ENCODE results near the gene LNX1.

The LNX1 gene

DNA sequence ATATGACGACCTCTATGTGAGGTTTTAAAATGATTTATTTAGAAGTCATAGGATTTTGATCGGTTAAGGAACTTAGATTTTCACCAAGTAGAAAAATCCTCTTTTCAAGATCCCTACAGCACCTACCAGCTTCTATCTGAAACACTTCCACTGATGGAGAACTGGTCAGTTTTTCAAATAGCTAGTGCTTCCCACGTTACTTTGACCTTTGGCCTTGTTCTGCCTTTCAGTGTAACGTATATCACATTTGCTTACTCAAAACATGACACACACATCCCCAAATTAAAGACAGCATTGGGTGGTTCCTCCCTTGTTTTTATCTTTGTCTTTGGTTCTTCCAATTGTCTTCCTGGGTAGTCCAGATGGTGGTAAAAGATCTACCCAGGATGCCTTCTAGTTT lies 6.6 kb downstream of the LNX1 start:
- no peak overlapping the region for H3K4me3 ChIP-seq (ENCODE audit: low read depth in 1 of 2, low read length in 2 of 2)
- H3K27me3 ChIP-seq (ENCODE audit: control insufficient read depth in 1 of 2, insufficient read depth in 2 of 2, low read length in 2 of 2) = no peaks in the 10 kb centered on the region
- H3K4me1 ChIP-seq (ENCODE audit: insufficient read depth, low read length) = no peaks in the 10 kb centered on the region
- no peak overlapping the region for H3K9ac ChIP-seq (ENCODE audit: low read length)
- no peaks in the 10 kb centered on the region for H3K36me3 ChIP-seq (ENCODE audit: insufficient read depth, low read length)
- H3K9me3 ChIP-seq (ENCODE audit: low read length) = no peaks in the 10 kb centered on the region
- H3K27ac ChIP-seq (ENCODE audit: low read depth, low read length) = no peak overlapping the region

DNA sequence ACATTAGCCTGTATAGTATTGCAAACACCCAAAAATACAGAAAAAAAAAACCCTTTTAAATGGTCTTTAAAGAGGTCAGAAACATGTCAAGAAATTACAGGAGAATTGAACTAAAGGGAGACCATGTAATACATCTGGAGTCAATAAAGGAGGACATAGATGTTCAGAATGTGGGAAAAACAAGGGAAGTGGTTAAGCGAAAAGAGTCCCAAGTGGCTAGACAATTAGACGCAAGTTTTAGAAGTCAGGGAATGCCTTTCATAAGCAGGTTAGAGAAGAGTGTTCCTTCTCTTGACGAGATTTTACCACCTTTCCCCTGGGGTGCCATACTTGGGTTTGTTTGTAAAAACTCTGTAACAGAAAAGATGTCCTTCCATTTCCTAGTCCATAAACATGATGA lies 7.8 kb downstream of the LNX1 start:
- no peaks in the 10 kb centered on the region for H3K36me3 ChIP-seq (ENCODE audit: insufficient read depth, low read length)
- no peak overlapping the region for H3K27ac ChIP-seq (ENCODE audit: low read depth, low read length)
- H3K9me3 ChIP-seq (ENCODE audit: low read length) = no peaks in the 10 kb centered on the region
- H3K4me3 ChIP-seq (ENCODE audit: low read depth in 1 of 2, low read length in 2 of 2) = no peak overlapping the region
- no peaks in the 10 kb centered on the region for H3K4me1 ChIP-seq (ENCODE audit: insufficient read depth, low read length)
- no peak overlapping the region for H3K9ac ChIP-seq (ENCODE audit: low read length)
- no peaks in the 10 kb centered on the region for H3K27me3 ChIP-seq (ENCODE audit: control insufficient read depth in 1 of 2, insufficient read depth in 2 of 2, low read length in 2 of 2)

GRCh38 chr4:53582194-53582593 lies 9.1 kb downstream of the LNX1 start:
- no peaks in the 10 kb centered on the region for H3K36me3 ChIP-seq (ENCODE audit: insufficient read depth, low read length)
- no peak overlapping the region for H3K27ac ChIP-seq (ENCODE audit: low read depth, low read length)
- no peak overlapping the region for H3K9ac ChIP-seq (ENCODE audit: low read length)

DNA sequence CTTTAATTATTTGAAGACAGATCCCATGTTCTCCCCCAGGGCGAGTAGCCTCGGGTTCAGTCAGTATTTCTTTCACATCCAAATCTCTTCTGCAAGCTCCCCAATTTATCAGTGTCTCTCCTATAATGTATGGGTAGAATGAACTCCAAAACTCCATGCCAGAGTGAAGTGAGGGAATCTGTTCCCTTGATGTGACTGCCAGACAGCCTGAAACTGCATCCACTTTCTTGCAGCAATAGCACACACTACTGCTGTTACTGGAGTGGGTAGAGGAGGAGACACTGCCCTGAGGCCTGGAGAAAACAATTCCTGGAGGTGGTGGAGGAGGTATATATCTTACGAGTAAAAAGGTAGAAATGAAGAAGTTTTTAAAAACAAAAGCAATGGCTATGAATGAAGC lies 11.0 kb downstream of the LNX1 start:
- Histone ChIP-seq H3K9me3 (ENCODE audit: low read length) (no peaks in the 10 kb centered on the region), H3K27ac (ENCODE audit: low read depth, low read length) (no peak overlapping the region), H3K9ac (ENCODE audit: low read length) (no peak overlapping the region), H3K27me3 (ENCODE audit: control insufficient read depth in 1 of 2, insufficient read depth in 2 of 2, low read length in 2 of 2) (no peaks in the 10 kb centered on the region), H3K36me3 (ENCODE audit: insufficient read depth, low read length) (no peaks in the 10 kb centered on the region), H3K4me3 (ENCODE audit: low read depth in 1 of 2, low read length in 2 of 2) (no peak overlapping the region), H3K4me1 (ENCODE audit: insufficient read depth, low read length) (no peaks in the 10 kb centered on the region)

More at GRCh38 chr4:53582194-53582593, 9.1 kb downstream of the LNX1 start:
- H3K9me3 ChIP-seq (ENCODE audit: low read length) = no peaks in the 10 kb centered on the region
- H3K4me3 ChIP-seq (ENCODE audit: low read depth in 1 of 2, low read length in 2 of 2) = no peak overlapping the region
- no peaks in the 10 kb centered on the region for H3K27me3 ChIP-seq (ENCODE audit: control insufficient read depth in 1 of 2, insufficient read depth in 2 of 2, low read length in 2 of 2)
- H3K4me1 ChIP-seq (ENCODE audit: insufficient read depth, low read length) = no peaks in the 10 kb centered on the region

DNA sequence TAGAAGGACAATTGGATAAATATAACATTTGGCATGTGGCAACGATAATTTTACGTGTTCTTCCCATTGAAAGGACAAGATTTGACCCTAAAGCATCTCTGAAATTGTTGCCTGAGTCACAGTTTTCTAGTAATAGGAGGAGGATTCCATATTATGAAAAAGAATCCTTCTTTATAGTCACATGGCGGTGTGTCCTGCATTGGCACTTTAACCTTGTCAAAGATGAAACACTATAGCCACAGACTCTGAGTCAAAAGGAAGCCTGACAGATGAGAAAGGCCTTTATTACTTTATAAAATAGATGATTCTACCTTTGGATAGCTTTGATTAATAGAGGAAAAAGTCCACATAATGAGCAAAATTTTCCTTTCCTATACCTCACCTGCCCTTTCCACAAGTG lies 11.5 kb downstream of the LNX1 start:
- Histone ChIP-seq H3K27me3 (ENCODE audit: control insufficient read depth in 1 of 2, insufficient read depth in 2 of 2, low read length in 2 of 2) (no peaks in the 10 kb centered on the region), H3K36me3 (ENCODE audit: insufficient read depth, low read length) (no peaks in the 10 kb centered on the region), H3K27ac (ENCODE audit: low read depth, low read length) (no peak overlapping the region), H3K4me1 (ENCODE audit: insufficient read depth, low read length) (no peaks in the 10 kb centered on the region), H3K4me3 (ENCODE audit: low read depth in 1 of 2, low read length in 2 of 2) (no peak overlapping the region), H3K9ac (ENCODE audit: low read length) (no peak overlapping the region), H3K9me3 (ENCODE audit: low read length) (no peaks in the 10 kb centered on the region)

DNA sequence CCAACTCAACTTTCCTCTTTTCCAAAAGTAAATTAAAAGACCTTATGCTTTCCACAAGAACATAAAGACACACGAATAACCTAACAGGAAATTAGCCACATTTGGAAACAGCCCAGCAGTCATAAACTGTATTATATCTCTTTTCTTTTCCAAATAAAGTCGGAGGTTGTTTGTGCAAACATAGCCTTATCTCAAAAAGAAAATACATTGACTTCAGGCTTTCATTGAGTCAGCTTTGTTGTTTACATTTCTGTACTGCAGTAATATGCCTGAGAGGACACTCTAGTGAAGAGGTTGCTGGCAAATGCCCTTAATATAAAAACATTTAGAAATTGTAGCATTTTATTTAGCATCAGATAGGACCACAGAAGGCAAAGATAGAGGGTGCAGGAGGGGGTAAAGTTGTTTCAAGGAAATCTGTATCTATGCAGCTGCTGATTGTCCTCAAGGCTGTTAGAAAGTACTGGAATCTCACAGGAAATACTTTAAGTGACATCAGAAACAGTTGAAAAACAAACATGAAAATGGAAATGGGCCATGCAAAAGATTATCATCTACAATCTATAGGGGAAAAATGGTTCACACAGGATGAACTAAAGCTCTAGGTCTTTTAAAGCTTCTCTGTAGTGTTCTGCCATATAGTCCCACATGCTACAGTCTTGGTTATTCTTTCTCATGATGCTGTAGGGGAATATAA lies 14.5 kb downstream of the LNX1 start:
- H3K27ac ChIP-seq (ENCODE audit: low read depth, low read length) = no peak overlapping the region

DNA sequence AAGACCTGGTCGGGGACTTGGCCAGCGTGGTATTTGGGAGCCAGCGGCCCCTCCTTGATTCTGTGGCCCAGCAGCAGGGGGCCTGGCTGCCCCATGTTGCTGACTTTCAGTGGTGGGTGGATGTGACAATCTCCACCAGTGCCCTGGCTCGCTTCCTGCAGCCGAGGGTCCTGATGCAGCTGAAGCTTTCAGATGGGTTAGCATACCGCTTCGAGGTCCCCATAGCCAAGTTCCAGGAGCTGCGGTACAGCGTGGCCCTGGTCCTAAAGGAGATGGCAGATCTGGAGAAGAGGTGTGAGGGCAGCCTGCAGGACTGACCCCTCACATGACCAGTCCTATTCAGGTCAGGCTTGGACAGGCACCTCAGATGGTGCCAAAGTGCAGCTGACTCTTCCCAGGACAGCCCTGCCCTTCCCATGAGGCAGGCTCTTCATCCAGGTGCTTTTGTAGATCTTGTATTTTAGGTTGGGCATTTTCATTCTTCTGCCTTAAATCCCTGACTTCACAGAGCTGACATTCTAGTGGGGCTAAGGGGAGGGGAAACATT lies 15.1 kb downstream of the LNX1 start:
- Histone ChIP-seq H3K4me3 (ENCODE audit: low read depth in 1 of 2, low read length in 2 of 2) (no peak overlapping the region), H3K27me3 (ENCODE audit: control insufficient read depth in 1 of 2, insufficient read depth in 2 of 2, low read length in 2 of 2) (no peaks in the 10 kb centered on the region), H3K4me1 (ENCODE audit: insufficient read depth, low read length) (no peaks in the 10 kb centered on the region), H3K9me3 (ENCODE audit: low read length) (no peaks in the 10 kb centered on the region), H3K36me3 (ENCODE audit: insufficient read depth, low read length) (no peaks in the 10 kb centered on the region), H3K27ac (ENCODE audit: low read depth, low read length) (no peak overlapping the region), H3K9ac (ENCODE audit: low read length) (no peak overlapping the region)

More for the DNA sequence above, 14.5 kb downstream of the LNX1 start:
- no peaks in the 10 kb centered on the region for H3K9me3 ChIP-seq (ENCODE audit: low read length)
- H3K27me3 ChIP-seq (ENCODE audit: control insufficient read depth in 1 of 2, insufficient read depth in 2 of 2, low read length in 2 of 2) = no peaks in the 10 kb centered on the region
- H3K36me3 ChIP-seq (ENCODE audit: insufficient read depth, low read length) = no peaks in the 10 kb centered on the region
- H3K4me1 ChIP-seq (ENCODE audit: insufficient read depth, low read length) = no peaks in the 10 kb centered on the region
- H3K4me3 ChIP-seq (ENCODE audit: low read depth in 1 of 2, low read length in 2 of 2) = no peak overlapping the region
- no peak overlapping the region for H3K9ac ChIP-seq (ENCODE audit: low read length)

DNA sequence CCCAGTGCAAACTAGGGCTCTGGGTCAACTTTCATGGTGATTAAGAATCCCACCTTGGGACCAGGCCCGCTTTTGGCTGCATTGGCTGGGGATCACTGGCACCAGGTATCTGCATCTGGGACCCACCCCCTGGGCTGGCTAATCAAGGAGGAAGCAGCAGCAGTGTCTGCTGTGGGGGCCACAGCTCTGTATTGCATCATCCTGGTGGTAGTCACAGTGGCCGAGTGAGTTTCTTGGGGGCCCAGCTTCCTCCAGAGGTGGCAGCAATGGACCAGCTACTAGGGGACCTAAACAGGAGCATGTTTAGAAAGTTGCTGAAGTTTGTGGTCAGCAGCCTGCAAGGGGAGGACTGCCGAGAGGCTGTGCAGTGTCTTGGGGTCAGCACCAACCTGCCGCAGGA lies 15.7 kb downstream of the LNX1 start:
- H3K36me3 ChIP-seq (ENCODE audit: insufficient read depth, low read length) = no peaks in the 10 kb centered on the region
- H3K9ac ChIP-seq (ENCODE audit: low read length) = no peak overlapping the region
- H3K27me3 ChIP-seq (ENCODE audit: control insufficient read depth in 1 of 2, insufficient read depth in 2 of 2, low read length in 2 of 2) = no peaks in the 10 kb centered on the region
- H3K27ac ChIP-seq (ENCODE audit: low read depth, low read length) = no peak overlapping the region
- no peaks in the 10 kb centered on the region for H3K9me3 ChIP-seq (ENCODE audit: low read length)
- H3K4me3 ChIP-seq (ENCODE audit: low read depth in 1 of 2, low read length in 2 of 2) = no peak overlapping the region
- no peaks in the 10 kb centered on the region for H3K4me1 ChIP-seq (ENCODE audit: insufficient read depth, low read length)

DNA sequence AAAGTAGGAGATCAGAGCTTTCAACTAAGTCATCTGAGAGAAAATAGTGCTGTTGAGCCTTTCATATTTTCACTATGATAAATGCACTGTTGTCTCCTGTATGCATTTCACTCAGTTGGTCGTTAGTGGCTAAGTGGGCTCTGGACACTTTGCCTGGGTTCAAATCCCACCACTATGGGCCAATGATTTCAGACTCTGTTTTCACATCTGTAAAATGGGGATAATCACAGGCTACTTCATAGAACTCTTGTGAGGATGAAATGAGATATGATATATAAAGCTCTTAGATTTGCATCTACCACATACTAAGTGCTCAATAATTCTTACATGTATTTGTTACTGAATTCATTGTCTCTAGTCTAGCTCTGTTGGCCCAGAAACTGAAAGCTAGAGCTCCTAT lies 16.8 kb downstream of the LNX1 start:
- Histone ChIP-seq H3K27me3 (ENCODE audit: control insufficient read depth in 1 of 2, insufficient read depth in 2 of 2, low read length in 2 of 2) (no peaks in the 10 kb centered on the region), H3K27ac (ENCODE audit: low read depth, low read length) (no peak overlapping the region), H3K9ac (ENCODE audit: low read length) (no peak overlapping the region), H3K36me3 (ENCODE audit: insufficient read depth, low read length) (no peaks in the 10 kb centered on the region), H3K4me3 (ENCODE audit: low read depth in 1 of 2, low read length in 2 of 2) (no peak overlapping the region), H3K4me1 (ENCODE audit: insufficient read depth, low read length) (no peaks in the 10 kb centered on the region), H3K9me3 (ENCODE audit: low read length) (no peaks in the 10 kb centered on the region)

GRCh38 chr4:53573696-53574095 lies 17.6 kb downstream of the LNX1 start:
- Histone ChIP-seq H3K27me3 (ENCODE audit: control insufficient read depth in 1 of 2, insufficient read depth in 2 of 2, low read length in 2 of 2) (no peaks in the 10 kb centered on the region), H3K4me1 (ENCODE audit: insufficient read depth, low read length) (no peaks in the 10 kb centered on the region), H3K4me3 (ENCODE audit: low read depth in 1 of 2, low read length in 2 of 2) (no peak overlapping the region), H3K36me3 (ENCODE audit: insufficient read depth, low read length) (no peaks in the 10 kb centered on the region), H3K9ac (ENCODE audit: low read length) (no peak overlapping the region), H3K9me3 (ENCODE audit: low read length) (no peaks in the 10 kb centered on the region), H3K27ac (ENCODE audit: low read depth, low read length) (no peak overlapping the region)

- H3K27me3 ChIP-seq (ENCODE audit: control insufficient read depth in 1 of 2, insufficient read depth in 2 of 2, low read length in 2 of 2) = no peaks in the 10 kb centered on the region
- no peaks in the 10 kb centered on the region for H3K4me1 ChIP-seq (ENCODE audit: insufficient read depth, low read length)
- no peaks in the 10 kb centered on the region for H3K9me3 ChIP-seq (ENCODE audit: low read length)
- H3K36me3 ChIP-seq (ENCODE audit: insufficient read depth, low read length) = no peaks in the 10 kb centered on the region
- no peak overlapping the region for H3K27ac ChIP-seq (ENCODE audit: low read depth, low read length)
- no peak overlapping the region for H3K9ac ChIP-seq (ENCODE audit: low read length)
- H3K4me3 ChIP-seq (ENCODE audit: low read depth in 1 of 2, low read length in 2 of 2) = no peak overlapping the region
Measured at GRCh38 chr4:53572600-53572994, 18.7 kb downstream of the LNX1 start.

GRCh38 chr4:53571936-53572599 lies 19.2 kb downstream of the LNX1 start:
- H3K9ac ChIP-seq (ENCODE audit: low read length) = no peak overlapping the region
- no peak overlapping the region for H3K4me3 ChIP-seq (ENCODE audit: low read depth in 1 of 2, low read length in 2 of 2)
- H3K4me1 ChIP-seq (ENCODE audit: insufficient read depth, low read length) = no peaks in the 10 kb centered on the region
- no peak overlapping the region for H3K27ac ChIP-seq (ENCODE audit: low read depth, low read length)
- H3K9me3 ChIP-seq (ENCODE audit: low read length) = no peaks in the 10 kb centered on the region
- no peaks in the 10 kb centered on the region for H3K27me3 ChIP-seq (ENCODE audit: control insufficient read depth in 1 of 2, insufficient read depth in 2 of 2, low read length in 2 of 2)
- no peaks in the 10 kb centered on the region for H3K36me3 ChIP-seq (ENCODE audit: insufficient read depth, low read length)
